GM21723 (cell line): ENCODE measurements around the gene DENND5B.
"Not testable (repeated sequence)": the region's sequence is repeated elsewhere in the genome, so short reads cannot be mapped to it uniquely, and the experiment has no call there.

Source experiments
- ATAC-seq: cut with Tn5 transposase; IDR thresholded peaks from one replicate; pipeline ENCODE4 v1.9.1; 2021; ENCODE audit warnings: mild to moderate bottlenecking, moderate library complexity; ENCODE audit not compliant: unreplicated experiment

DENND5B gene

GRCh38 chr12:31390991-31391390 lies 199.9 kb downstream of the DENND5B start:
- no peak for ATAC-seq

- ATAC-seq: no peak
Measured at GRCh38 chr12:31388713-31389112, 202.2 kb downstream of the DENND5B start.

GRCh38 chr12:31387466-31387865 lies 203.5 kb downstream of the DENND5B start:
- ATAC-seq: no peak

- no peak for ATAC-seq
Measured at GRCh38 chr12:31387011-31387410, 203.9 kb downstream of the DENND5B start.

- ATAC-seq: no peak
Measured at GRCh38 chr12:31386364-31386777, 204.6 kb downstream of the DENND5B start.

GRCh38 chr12:31377210-31377609 lies 213.7 kb downstream of the DENND5B start:
- ATAC-seq: not testable (repeated sequence)

GRCh38 chr12:31375422-31375821 lies 215.5 kb downstream of the DENND5B start:
- not testable (repeated sequence) for ATAC-seq

GRCh38 chr12:31371256-31371620 lies 219.7 kb downstream of the DENND5B start:
- no peak for ATAC-seq

- no peak for ATAC-seq
Measured at GRCh38 chr12:31370531-31371255, 220.2 kb downstream of the DENND5B start.

GRCh38 chr12:31369712-31370521 lies 221.0 kb downstream of the DENND5B start:
- ATAC-seq: no peak

- no peak for ATAC-seq
Measured at GRCh38 chr12:31368666-31369361, 222.1 kb downstream of the DENND5B start.

- no peak for ATAC-seq
Measured at GRCh38 chr12:31366104-31366621, 224.8 kb downstream of the DENND5B start.

GRCh38 chr12:31363831-31364230 lies 227.1 kb downstream of the DENND5B start:
- ATAC-seq: no peak

- peak; percentile 11 for ATAC-seq
Measured at GRCh38 chr12:31363416-31363809, 227.5 kb downstream of the DENND5B start.

- peak; percentile 84 for ATAC-seq
Measured at GRCh38 chr12:31362759-31363415, 228.0 kb downstream of the DENND5B start.

- no peak for ATAC-seq
Measured at GRCh38 chr12:31362115-31362758, 228.7 kb downstream of the DENND5B start.

- ATAC-seq: no peak
Measured at GRCh38 chr12:31361730-31362114, 229.2 kb downstream of the DENND5B start.

GRCh38 chr12:31355747-31356107 lies 235.2 kb downstream of the DENND5B start:
- no peak for ATAC-seq

GRCh38 chr12:31353750-31354708 lies 236.9 kb downstream of the DENND5B start:
- no peak for ATAC-seq
